Measurements from ENCODE around the gene CREB3.

The CREB3 gene

DNA sequence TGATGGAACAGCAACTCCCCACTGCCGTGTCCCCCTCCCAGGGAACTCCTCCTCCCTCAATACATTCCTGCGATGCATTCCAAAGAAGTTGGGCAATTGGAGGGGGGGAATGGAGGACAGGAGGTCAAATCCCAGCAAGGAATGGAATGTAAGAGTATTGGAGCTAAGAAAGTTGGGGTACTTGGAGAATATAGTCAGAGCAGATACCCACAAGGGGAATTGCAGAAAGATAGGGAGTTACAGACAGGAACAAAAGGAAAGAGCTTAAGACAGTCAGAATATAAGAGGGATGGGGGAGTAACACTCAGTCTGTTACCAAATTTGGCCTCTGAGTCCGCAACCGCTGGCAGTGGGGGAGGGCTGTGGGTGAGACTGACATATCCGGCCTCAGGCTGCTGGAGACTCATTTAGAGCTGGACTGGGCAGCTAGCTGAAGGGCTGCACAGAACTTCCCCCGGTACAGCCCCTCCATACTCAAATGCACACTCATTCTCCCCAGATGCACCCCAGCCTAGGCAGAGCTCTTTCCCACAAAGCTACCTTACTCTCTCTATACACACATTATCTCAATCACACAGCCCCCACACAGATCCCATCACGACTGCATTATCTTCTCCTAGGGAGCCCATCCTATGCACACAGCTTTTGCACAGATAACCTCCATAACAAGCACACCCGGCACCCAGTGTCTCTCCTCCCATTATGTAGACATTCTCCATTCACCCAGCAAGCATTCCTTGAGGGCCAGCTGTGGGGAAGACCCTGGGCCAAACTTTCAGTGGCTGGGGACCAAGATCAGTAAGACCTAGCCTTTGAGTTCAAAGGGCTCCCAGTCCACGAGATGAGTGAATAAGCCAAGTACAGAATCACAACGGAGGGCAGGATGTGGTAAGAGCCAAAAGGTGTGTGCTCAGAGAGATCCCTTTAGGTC, 4.2 kb upstream of the CREB3 start:
- DNase-seq, result peak; percentile 73 to 74

GRCh38 chr9:35729101-35729500, 3.4 kb upstream of the CREB3 start:
- DNase-seq, result no peak

DNA sequence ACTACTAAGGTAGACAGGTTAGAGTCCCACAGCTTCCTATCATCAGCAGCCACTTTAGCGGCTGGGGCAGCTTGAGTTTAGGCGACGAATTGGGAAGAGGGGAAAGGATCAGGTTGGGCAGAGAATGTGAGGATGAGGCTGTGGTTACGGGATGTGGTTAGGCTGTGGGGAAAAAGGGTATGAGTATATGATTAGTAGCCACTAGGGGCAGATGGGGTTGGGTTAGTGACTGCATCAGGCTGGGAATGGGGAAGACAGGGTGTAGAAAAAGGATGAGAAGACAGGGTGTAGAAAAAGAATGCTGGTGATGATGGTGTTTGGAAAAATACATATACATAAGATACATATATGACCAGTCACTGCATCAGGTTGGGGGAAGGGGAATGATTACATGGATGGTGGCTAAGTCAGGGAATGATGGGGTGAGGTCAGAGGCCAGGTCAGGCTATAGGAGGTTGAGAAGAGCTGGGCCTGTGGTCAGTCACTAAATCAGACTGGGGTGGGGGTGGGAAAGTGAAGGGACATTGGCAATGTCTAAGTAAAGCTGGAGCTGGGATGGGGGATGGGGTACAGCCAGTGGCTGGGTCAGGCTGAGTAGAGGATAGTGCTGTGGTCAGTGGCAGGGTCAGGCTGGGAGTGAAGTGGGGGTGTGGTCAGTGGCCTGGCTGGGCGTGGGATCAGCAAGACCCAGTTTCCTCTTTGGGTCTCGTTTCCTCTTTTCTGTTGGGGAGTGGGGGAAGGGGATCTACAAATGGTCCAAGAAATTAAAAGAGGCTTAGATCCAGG, 2.6 kb upstream of the CREB3 start:
- DNase-seq, result peak; percentile 73 to 75

GRCh38 chr9:35730486-35730854, 2.0 kb upstream of the CREB3 start:
- DNase-seq, result no peak

DNA sequence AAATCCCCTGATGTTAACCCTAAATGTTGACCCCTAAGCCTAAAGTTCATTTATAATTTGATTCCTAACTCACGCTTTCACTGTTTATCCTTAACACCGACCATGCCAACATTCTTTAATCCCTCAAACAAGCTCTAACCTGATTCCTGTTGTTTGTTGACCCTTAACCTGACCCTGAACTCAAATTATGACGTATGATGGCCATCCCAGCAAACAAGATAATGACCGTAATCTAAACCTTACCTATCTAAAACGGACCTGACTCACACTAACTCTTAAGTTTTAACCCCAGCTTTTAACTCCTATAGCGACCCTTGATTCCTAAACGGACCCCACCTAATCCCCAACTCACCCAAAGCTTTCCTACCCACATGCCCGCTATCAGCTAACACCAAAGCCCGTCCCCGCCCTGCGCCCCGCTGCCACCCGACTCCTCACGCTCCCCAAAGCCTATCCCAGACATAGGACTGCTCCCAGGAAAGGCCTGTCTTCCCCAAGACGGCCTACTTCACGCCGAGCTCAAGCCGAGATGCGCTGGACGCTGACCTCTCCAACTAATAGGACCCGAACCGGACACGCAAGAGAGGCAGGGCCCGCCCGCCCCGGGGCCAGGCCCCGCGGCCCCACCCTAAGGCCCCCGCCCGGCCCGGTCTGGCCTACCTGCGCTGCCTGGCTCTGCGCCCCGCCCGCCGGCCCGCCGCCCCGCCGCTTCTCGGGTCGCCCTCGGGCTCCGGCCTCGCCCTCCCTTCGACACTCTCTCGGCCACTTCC, 866 bp upstream of the CREB3 start:
- no peak for DNase-seq

DNA sequence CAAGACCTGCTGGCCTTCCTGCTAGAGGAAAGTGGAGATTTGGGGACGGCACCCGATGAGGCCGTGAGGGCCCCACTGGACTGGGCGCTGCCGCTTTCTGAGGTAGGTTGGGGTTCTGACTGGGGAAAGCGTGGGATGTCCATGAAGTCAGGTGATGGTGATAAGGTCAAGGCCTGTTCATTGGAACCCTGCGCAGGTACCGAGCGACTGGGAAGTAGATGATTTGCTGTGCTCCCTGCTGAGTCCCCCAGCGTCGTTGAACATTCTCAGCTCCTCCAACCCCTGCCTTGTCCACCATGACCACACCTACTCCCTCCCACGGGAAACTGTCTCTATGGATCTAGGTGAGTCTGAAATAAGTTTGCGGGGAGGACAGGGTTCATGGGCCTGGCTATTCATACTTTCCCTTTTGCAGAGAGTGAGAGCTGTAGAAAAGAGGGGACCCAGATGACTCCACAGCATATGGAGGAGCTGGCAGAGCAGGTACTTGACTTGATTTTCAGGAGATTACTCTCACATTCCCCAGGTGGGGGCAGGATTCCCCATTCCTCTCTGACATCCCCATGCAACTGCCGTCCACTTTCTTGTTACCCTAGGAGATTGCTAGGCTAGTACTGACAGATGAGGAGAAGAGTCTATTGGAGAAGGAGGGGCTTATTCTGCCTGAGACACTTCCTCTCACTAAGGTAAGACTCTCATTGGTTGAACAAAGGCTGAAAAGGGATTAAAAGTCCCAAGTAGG, 505 bp downstream of the CREB3 start:
- DNase-seq, result peak; percentile 25 to 45

- DNase-seq, result no peak
Measured at GRCh38 chr9:35734096-35734495, 1.6 kb downstream of the CREB3 start.

DNA sequence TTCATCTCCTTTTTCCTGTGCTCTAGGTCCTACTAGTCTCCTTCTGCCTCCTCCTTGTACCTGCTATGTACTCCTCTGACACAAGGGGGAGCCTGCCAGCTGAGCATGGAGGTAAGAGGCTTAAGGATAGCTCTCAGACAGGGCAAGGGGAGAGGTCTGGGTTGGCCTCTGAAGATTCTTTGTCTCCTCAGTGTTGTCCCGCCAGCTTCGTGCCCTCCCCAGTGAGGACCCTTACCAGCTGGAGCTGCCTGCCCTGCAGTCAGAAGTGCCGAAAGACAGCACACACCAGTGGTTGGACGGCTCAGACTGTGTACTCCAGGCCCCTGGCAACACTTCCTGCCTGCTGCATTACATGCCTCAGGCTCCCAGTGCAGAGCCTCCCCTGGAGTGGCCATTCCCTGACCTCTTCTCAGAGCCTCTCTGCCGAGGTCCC, 3.8 kb downstream of the CREB3 start:
- peak; percentile 77 for DNase-seq

DNA sequence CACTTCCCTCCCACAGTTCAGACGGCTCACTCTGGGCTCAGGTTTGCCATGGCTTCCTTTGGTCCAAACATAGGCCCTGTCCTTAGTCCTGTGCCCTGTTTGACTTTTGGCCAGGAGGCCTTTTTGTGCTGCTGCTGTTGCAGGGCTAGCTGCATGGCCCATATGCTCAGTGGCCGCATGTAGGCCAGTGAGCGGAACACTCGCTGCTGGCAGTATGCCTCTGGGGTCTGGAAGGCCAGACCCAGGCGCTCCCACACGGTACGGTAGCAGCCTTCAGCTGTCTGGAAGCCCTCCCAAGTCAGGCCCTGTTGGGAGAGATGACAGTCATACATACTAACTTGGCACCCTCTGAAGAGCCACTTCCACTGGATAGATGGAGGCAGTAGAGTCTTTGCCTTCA, 4.7 kb downstream of the CREB3 start:
- DNase-seq, result no peak

- DNase-seq, result no peak
Measured at GRCh38 chr9:35738186-35738585, 5.7 kb downstream of the CREB3 start.

DNA sequence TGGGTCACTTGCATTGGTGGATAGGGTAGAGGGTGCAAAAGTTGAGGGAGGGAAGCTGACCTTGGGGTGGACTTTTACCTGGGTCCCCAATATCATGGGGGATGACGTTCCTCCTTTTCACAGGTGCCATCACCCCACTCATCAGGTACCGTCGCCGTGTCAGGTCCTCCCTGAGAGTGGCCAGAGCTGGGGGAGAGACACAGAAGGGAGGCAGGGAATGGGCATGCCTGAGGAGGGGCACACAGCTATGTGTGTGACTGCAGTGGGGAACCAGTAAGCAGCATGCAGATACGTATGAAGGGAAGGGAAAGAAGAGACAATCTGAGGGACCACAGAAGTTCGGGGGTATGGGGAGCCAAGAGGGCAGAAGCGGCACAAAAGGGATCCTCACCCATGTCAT, 6.5 kb downstream of the CREB3 start:
- no peak for DNase-seq

DNA sequence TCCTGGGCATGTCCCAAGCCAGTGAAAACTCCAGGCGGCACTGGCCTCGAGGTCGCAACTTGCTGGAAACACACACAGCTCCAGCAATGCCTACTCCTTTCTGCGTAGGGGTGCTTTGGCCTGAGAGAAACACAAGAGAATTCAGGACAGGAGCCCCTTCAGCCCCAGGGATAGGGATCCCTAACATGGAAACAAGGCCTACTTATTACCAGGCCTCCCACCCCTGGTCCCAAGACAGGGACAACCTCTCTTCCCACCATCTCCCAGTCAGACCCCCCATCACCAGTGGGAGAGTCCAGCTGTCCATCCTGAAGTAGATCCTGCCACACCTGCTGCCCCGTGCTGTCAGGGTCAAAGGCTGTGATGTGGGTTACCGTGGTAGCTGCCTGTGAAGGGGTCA, 7.8 kb downstream of the CREB3 start:
- no peak for DNase-seq

GRCh38 chr9:35741740-35742139, 9.3 kb downstream of the CREB3 start:
- no peak for DNase-seq

GRCh38 chr9:35743452-35743851, 11.0 kb downstream of the CREB3 start:
- peak in 1 of 2 experiments; percentile 14 for DNase-seq

- DNase-seq, result no peak
Measured at GRCh38 chr9:35743880-35744518, 11.5 kb downstream of the CREB3 start.

DNA sequence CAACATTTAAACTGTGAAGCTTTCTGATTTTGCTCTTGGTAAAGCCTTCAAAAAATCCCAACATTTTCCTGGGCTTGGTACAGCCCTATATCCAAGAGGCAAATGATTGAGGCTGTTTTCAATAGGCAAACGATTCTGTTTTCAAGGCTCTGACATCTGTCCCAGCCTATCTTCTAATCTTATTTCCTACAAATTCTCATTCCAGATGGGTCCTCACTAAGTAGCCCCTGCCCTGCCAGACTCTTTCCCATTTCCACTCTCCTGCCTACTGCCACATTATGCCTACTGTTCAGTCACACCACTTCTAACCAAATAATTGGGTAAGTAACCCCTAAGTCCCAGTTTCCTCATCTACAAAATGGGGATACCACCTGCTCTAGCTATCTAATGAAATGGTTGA, 13.1 kb downstream of the CREB3 start:
- DNase-seq, result no peak

GRCh38 chr9:35746583-35746982, 14.1 kb downstream of the CREB3 start:
- no peak for DNase-seq

GRCh38 chr9:35748242-35748857, 15.9 kb downstream of the CREB3 start:
- no peak for DNase-seq

DNA sequence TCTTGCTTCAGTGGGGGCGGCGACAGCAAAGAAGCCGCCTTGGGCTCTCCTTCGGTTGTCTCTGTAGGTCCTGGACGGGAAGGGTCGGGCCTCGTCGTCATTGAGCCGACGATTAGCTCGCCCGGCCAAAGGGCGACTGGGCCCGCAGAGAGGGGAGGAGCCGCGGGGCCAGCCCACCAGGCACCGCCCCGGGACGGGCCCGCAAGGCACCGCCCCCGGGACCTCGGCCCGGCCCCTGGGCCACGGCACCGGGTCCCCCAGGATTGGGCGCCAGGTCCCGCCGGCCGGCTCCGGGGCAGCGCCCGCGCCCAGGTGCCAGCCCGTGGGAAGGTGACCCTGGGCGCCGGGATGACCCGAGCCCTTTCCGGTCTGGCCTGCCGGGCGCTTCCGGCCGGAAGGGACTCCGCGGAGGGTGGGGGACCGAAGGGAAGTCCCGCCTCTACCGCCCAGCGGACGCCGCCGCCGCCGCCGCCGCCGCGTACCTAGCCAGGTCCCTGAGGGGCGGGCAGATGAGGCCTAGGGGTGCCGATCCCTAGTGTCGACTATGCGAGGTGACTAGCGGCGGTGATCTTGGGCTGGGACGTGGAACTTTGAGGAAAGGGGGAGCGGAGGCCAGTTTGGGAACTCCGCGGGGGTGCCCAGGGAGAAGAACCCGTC, 16.5 kb downstream of the CREB3 start, which contains the start of the genes GBA2 and RGP1:
Gene GBA2, minus strand, starts transcription at position 371 of the 657 bp plus-strand sequence. CDS start 524 bp downstream, outside the sequence.
Gene RGP1, plus strand, starts transcription at position 430 of the 657 bp plus-strand sequence. CDS start 469 bp downstream, outside the sequence.
- peak; percentile 27 to 45 for DNase-seq

- peak in 1 of 2 experiments; percentile 12 for DNase-seq
Measured at GRCh38 chr9:35749515-35750255, 17.2 kb downstream of the CREB3 start.

Data from AML-193 (cell line).